ENCODE measurements around the gene MAPRE2. TPM values are rescaled to one million over a fixed set of nuclear protein-coding genes. Genes with fewer than 3 reads are reported as not detected.

The MAPRE2 gene
- total RNA-seq, 1 experiment from 2014 or later = 2.8 TPM

DNA sequence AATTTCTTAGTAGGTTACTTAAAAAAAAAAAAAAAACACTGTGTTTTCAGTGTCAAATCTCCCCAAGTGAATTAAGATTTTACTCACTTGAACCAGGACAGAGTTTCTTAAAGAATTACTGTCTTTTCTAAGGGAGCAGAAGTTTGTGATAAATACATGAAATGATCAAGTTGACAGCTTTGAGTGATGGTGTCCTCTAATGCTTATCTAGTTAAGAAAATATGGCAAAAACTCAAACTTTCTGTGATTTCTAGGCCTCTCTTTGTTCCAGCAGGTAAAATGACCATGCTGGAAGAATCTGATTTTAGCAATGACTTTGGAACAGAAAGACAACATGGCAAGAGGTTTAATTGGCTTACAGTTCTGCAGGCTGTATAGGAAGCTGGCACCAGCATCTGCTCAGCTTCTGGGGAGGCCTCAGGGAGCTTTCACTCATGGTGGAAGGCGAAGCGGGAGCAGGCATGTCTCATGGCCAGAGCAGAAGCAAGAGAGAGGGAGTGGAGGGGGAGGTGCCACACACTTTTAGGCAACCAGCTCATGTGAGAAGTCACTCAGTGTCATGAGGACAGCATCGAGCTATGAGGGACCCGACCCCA is 6.6 kb downstream of the MAPRE2 start:
- H3K4me1 ChIP-seq (ENCODE audit: insufficient read depth, low read length) = no peaks in the 10 kb centered on the region; the same call in 1 of the 2 replicates
- H3K27ac ChIP-seq (ENCODE audit: low read length) = no peak overlapping the region
- no peaks in the 10 kb centered on the region for H3K9me3 ChIP-seq (ENCODE audit: low read length)
- no peaks in the 10 kb centered on the region for H3K9me2 ChIP-seq (replicated peaks; ENCODE audit: low read length)
- no peaks in the 10 kb centered on the region for H3F3A ChIP-seq (ENCODE audit: low read length, unreplicated experiment)
- no peaks in the 10 kb centered on the region for H3K79me2 ChIP-seq (ENCODE audit: low read length)
- no peaks in the 10 kb centered on the region for H3K27me3 ChIP-seq (ENCODE audit: low read length)
- TF ChIP-seq, protein P1, sequence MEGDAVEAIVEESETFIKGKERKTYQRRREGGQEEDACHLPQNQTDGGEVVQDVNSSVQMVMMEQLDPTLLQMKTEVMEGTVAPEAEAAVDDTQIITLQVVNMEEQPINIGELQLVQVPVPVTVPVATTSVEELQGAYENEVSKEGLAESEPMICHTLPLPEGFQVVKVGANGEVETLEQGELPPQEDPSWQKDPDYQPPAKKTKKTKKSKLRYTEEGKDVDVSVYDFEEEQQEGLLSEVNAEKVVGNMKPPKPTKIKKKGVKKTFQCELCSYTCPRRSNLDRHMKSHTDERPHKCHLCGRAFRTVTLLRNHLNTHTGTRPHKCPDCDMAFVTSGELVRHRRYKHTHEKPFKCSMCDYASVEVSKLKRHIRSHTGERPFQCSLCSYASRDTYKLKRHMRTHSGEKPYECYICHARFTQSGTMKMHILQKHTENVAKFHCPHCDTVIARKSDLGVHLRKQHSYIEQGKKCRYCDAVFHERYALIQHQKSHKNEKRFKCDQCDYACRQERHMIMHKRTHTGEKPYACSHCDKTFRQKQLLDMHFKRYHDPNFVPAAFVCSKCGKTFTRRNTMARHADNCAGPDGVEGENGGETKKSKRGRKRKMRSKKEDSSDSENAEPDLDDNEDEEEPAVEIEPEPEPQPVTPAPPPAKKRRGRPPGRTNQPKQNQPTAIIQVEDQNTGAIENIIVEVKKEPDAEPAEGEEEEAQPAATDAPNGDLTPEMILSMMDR (conservative IDR thresholded peaks at IDR 0.05; ENCODE audit: low read depth, low read length) = no peak
- TF ChIP-seq EZH2phosphoT487 (IDR thresholded peaks at IDR 0.05; ENCODE audit: borderline replicate concordance, low read length) (no peak), EZH2 (IDR thresholded peaks at IDR 0.05; ENCODE audit: low read length, unreplicated experiment) (no peak)
- H2AFZ ChIP-seq (ENCODE audit: low read length) = no peak overlapping the region
- BruUV-seq (replicated peaks) = no TSS peak
- ChIA-PET POLR2A (ENCODE audit: unreplicated experiment) (no interaction called here), CTCF (no interaction called here)
- H4K20me1 ChIP-seq (ENCODE audit: low read length) = no peaks in the 10 kb centered on the region
- no peak overlapping the region for H3K4me2 ChIP-seq (ENCODE audit: low read length)
- H3K36me3 ChIP-seq (ENCODE audit: low read depth, low read length) = no peaks in the 10 kb centered on the region
- no peak for ATAC-seq
- H3K9ac ChIP-seq (ENCODE audit: low read length) = no peak overlapping the region
- H3K4me3 ChIP-seq (ENCODE audit: low read length) = no peak overlapping the region
- intact Hi-C loops (cut with micrococcal nuclease) = no loop called here
- DNase-seq = no peak

- Histone ChIP-seq H3K9me3 (ENCODE audit: low read length) (no peaks in the 10 kb centered on the region), H3K4me3 (ENCODE audit: low read length) (no peak overlapping the region), H2AFZ (ENCODE audit: low read length) (no peak overlapping the region), H3K79me2 (ENCODE audit: low read length) (no peaks in the 10 kb centered on the region), H3K27ac (ENCODE audit: low read length) (no peak overlapping the region), H3K27me3 (ENCODE audit: low read length) (no peaks in the 10 kb centered on the region), H3F3A (ENCODE audit: low read length, unreplicated experiment) (no peaks in the 10 kb centered on the region), H3K36me3 (ENCODE audit: low read depth, low read length) (no peaks in the 10 kb centered on the region), H3K9ac (ENCODE audit: low read length) (no peak overlapping the region), H3K4me1 (ENCODE audit: insufficient read depth, low read length) (no peaks in the 10 kb centered on the region), H3K9me2 (replicated peaks; ENCODE audit: low read length) (no peaks in the 10 kb centered on the region), H3K4me2 (ENCODE audit: low read length) (no peak overlapping the region), H4K20me1 (ENCODE audit: low read length) (no peaks in the 10 kb centered on the region)
- ChIA-PET POLR2A (ENCODE audit: unreplicated experiment) (no interaction called here), CTCF (no interaction called here)
- ATAC-seq = no peak
- intact Hi-C loops (cut with micrococcal nuclease) = no loop called here
- TF ChIP-seq, protein P1 (conservative IDR thresholded peaks at IDR 0.05; ENCODE audit: low read depth, low read length) = no peak
- TF ChIP-seq EZH2phosphoT487 (IDR thresholded peaks at IDR 0.05; ENCODE audit: borderline replicate concordance, low read length) = no peak
- TF ChIP-seq EZH2 (IDR thresholded peaks at IDR 0.05; ENCODE audit: low read length, unreplicated experiment) = no peak
- no TSS peak for BruUV-seq (replicated peaks)
- no peak for DNase-seq
Observed at GRCh38 chr18:35049111-35050027, 8.2 kb downstream of the MAPRE2 start.
